MM.1S (cell line): ENCODE results near the gene METTL22.

ENCODE experiments used
- EZH2 ChIP-seq: fragments of 300-600 bp; sonication (generic); optimal IDR thresholded peaks from 2 replicates; pipeline ENCODE3; 2017; ENCODE audit warnings: low read depth, mild to moderate bottlenecking, antibody characterized with exemption, low read length, mixed read lengths
- EZH2phosphoT487 ChIP-seq: fragments of 300-600 bp; sonication (generic); IDR thresholded peaks from 2 replicates; pipeline ENCODE4 v1.6.1; 2018; ENCODE audit warnings: antibody characterized with exemption, low read length
- TF ChIP-seq, protein P1 (sequence below): fragments of 300-600 bp; sonication (generic); IDR thresholded peaks from 2 replicates; pipeline ENCODE4 v1.5.1; 2016; ENCODE audit warnings: antibody characterized with exemption, low read length, mixed read lengths

GRCh38 chr16:8572063-8572918, 49.2 kb upstream of the METTL22 start:
- TF ChIP-seq, protein P1, sequence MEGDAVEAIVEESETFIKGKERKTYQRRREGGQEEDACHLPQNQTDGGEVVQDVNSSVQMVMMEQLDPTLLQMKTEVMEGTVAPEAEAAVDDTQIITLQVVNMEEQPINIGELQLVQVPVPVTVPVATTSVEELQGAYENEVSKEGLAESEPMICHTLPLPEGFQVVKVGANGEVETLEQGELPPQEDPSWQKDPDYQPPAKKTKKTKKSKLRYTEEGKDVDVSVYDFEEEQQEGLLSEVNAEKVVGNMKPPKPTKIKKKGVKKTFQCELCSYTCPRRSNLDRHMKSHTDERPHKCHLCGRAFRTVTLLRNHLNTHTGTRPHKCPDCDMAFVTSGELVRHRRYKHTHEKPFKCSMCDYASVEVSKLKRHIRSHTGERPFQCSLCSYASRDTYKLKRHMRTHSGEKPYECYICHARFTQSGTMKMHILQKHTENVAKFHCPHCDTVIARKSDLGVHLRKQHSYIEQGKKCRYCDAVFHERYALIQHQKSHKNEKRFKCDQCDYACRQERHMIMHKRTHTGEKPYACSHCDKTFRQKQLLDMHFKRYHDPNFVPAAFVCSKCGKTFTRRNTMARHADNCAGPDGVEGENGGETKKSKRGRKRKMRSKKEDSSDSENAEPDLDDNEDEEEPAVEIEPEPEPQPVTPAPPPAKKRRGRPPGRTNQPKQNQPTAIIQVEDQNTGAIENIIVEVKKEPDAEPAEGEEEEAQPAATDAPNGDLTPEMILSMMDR, result no peak
- TF ChIP-seq EZH2, result no peak
- TF ChIP-seq EZH2phosphoT487, result no peak
